Stimulated activated CD8-positive, alpha-beta memory T cell treated with anti-CD3 and anti-CD28 coated beads, Interleukin-15, amount 100 ng/mL, for 1 hour (primary cell): Measurements from ENCODE around the gene STBD1.
"Not testable (repeated sequence)": the region's sequence is repeated elsewhere in the genome, so short reads cannot be mapped to it uniquely, and the experiment has no call there.

Source experiments
- DNase-seq: peaks from one replicate; pipeline ENCODE4 v3.0.0-alpha.2; 2020; ENCODE audit warnings: low read depth

The STBD1 gene

DNA sequence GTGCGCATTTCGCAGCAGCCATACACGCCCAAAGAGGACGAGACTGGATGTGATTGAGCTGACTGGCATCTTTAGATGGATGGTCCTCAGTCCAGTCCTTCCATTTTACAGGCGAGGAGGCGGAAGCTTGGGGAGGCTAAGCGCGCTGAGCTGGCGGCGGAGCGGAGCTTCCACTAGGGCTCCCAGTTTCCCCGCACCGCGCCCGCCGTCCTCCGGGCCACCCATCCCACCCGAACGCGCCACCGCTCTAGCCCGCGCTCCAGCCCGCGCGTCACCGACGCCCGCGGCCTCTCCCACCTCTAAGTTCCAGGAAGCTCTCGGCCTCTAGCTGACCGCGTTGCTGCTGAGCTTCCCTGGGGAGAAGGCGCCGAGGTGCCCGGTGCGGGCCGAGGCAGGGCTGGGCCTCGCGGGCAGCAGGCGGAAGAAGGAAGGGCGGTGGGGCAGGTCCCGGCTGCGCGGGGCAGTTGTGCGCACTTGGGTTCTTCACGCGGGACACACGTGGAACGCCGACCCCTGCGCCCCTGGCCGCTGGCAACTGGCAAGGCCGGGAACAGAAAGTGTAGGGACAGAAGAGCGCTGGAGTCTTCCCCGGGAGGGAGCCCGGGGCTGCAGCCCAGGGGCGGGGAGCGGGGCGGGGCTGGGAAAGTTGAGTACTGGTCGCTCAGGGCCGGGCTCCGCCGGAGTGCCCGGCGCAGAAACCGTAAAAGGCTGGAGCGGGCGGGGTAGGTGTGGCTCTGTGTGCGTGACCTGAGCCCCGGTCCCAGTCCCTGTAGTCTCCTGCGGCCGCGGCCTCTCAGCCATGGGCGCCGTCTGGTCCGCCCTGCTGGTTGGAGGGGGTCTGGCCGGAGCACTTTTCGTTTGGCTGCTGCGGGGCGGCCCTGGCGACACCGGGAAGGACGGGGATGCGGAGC, at the start of gene STBD1:
STBD1 (plus strand) TSS at position 763 of the 911 bp plus-strand sequence; CDS start at position 800, 37 bp downstream.
- no peak for DNase-seq

DNA sequence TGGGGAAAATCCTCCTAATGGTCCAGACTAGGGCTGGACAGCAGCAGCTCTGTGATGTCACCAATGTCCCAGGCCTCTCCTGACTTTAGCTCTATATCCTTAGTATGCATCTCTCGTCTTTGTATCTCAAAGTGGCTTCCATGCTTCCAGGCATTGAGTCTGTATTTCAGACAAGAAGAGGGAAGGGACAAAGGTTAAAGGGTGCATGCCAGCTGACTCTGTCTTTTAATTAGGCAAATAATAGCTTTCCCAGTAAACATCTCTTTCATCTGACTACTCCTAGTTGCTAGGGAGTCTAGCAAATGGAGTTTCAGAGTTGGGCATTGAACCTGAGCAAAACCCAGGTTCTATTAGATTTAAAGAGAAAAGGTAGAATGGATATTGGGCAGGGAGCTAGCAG, 49.6 kb upstream of the STBD1 start:
- no peak for DNase-seq

DNA sequence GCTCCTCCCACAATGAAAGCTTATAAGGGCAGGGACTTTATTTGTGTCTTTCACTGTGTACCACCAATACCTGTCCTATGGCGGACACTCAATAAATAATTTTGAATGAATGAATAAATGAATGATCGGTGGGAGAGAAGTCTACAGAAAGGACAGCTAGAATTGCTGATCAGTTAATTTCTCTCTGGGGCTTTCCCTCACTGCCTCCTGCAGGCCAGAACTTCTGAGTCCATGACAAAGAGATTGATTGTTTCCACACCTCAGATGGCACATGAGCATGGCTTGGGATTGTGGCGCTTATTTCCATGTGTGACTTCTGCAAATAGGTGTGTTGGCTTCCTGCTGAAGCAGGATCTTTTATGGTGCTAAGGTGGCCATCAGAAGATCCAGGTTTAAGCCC, 48.7 kb upstream of the STBD1 start:
- no peak for DNase-seq

DNA sequence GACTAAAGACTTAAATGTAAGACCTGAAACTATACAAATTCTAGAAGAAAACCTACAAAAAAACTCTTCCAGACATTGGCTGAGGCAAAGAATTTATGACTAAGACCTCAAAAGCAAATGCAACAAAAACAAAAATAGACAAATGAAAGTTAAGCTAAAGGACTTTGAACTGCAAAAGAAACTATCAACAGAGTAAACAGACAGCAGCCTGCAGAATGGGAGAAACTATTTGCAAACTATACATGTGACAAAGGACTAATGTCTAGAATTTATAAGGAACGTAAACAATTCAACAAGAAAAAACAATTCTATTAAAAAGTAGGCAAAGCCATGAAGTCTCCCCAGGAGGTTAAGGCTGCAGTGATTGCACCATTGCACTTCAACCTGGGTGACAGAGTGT, 46.0 kb upstream of the STBD1 start:
- no peak for DNase-seq

DNA sequence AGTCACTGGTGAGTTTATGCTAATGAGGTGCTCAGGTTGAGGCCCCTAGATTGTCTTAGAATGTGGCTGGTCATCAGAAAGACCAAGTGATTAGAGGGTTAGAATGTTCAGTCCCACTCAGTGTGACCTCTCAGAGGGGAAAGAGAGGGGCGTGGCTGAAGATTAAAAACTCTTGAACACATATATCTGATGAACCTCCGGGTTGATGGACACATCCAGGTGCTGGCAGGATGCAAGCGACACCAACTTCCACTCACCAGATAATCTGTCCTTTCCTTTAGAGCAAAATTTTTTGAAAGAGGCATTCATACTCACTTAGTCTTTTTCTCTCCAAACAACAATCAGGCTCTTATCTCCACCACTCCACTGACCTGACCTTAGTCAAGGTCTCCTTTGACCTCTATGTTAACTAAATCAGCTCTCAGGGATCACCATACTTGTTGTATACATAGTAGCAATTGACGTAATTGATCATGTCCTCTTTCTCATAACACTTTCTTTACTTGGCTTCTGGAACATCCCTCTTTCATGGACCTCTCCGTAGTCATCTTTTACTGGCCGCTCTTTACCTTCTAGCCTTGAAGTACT, 40.8 kb upstream of the STBD1 start:
- DNase-seq, result no peak

DNA sequence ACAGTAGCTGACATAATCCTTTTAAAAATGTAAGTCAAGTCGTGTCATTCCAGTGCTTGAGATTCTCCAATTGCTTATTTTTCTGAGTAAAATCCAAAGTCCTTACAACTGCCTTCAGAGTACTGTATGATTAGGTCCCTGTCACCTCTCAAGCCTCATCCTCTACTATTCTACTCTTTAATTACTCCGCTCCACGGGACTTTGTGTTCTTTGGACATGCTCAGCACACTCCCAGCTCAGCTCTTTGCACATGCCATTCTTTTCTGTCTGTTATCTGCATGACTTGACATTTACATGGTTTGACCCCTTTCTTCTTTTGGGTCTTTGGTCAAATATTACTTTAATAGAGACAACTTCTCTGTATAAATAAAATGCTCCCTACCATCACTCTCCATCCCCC, 39.9 kb upstream of the STBD1 start:
- DNase-seq, result no peak

DNA sequence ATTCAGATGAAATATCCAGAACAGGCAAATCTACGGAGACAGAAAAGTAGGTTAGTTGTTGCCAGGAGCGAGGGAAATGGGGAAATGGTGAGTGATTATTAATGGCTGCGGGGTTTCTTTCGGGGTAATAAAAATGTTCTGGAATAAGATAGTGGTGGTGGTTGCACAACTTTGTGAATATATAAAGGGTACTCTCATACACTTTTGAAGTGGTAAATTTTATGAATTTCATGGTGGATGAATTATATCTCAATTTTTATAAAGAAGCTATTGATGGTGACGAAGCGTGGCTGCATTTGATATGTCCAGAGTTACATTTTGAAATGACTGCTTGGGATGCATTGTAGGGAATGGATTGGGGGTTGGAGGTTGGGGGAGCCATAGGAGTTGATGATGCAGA, 38.7 kb upstream of the STBD1 start:
- no peak for DNase-seq

DNA sequence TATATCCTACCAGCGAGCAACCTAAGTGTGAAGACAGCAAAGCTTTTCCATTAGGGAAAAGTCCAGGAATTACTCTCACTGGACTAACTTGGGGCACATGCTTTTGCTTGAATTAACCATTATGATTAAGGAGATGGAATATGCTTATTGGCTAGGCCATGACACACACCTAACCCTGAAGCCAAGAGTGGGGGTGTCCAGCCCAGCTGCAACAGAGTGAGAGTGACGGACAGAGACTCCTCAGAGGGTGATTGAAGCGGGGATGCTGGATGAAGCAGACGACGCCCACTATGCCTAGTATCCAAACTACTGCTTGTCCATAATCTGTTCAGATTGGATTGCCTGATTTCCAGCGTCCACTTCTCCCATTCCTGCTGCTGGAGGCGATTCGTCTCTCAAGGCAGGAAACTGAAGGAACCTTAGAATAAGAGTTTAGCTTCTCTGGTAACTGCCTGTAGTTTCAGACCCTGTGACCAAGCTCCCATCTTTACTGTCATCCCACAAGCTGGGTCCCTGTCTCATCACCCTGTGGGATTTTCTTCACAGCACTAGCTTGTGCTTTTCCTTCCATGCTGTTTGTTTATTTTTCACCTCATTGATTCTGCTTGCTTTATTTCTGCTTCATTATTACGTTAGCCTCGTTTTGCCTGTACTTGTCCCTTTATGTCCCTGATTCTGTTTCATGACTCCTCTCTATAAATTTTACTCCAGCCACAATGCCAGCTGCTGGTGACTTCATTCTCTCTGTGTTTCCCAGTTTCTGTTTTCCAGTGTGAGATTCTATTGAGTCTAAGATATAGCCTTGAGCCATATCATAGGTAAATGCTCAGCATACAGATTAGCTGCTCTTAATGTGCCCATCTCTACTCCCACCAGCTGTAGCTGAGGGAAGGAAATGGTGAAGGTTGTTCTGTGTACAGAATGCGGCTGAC, 36.0 kb upstream of the STBD1 start:
- DNase-seq, result no peak

DNA sequence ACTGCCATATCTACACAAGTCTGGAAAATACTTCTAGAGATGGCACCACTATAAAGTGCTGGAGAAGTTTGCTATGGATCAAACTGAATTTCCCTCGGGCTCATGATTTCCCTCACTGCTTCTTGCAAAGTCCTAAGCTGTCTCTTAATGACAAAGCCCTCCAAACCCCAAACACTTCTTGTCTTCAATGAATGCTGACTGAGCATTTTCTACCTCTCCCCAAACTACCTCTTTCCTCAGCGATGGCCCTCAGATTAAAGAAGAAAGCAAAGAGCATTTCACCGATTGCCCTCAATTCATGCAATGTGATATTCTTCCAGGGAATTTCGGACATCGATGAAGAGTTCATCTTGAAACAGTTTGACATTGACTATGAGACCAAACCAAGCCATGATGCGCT, 35.3 kb upstream of the STBD1 start:
- DNase-seq, result no peak

DNA sequence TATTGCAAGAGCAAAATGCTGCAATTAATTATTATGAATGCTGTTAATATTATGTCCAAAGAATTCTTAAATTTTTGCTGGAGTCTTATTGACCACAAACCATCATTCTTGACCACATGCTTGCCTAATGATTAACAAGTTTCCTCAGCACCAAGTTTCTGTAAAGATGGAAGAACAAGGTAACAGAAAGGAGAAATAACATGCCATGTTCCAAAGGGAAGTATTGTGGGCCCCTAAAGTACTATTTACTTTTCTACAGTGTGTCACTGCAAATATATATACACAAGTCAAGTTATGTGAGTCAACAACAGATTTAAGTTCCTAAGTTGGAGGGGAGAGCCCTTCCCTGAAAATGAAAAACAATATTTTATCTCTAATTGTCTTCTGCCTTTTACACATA, 34.5 kb upstream of the STBD1 start:
- DNase-seq, result no peak

DNA sequence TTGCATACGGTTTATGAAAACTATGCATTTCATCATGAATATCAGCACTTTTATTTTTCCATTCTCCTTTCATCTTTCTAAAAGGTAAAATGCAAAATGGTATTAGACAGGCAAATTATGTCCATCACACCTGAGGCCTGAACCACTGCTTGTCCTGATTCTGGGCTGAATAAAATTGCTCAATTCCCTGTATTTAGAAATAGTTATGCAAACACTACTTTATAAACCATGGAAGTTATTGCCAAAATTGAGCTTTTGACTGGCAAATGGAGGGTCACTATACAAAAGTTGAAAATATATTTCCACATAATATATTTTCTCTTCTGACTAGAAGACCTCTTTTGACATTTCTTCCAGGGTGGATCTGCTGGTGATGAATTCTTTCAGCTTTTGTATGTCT, 34.0 kb upstream of the STBD1 start:
- DNase-seq, result no peak

DNA sequence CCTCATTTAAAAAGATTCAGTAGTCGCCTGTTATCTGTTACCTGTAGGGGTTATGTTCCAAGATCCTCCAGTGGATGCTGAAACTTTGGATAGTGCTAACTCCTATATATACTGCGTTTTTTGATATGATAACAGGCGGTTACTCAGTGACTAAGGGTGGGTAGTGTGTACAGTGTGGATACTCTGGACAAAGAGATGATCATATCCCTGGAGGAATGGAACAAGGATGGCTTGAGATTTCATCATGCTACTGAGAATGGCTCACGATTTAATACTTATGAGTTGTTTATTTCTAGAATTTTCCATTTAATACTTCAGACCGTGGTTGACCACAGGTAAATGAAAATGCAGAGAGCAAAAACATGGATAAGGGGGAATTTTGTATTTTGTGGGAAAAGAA, 33.5 kb upstream of the STBD1 start:
- DNase-seq, result no peak

DNA sequence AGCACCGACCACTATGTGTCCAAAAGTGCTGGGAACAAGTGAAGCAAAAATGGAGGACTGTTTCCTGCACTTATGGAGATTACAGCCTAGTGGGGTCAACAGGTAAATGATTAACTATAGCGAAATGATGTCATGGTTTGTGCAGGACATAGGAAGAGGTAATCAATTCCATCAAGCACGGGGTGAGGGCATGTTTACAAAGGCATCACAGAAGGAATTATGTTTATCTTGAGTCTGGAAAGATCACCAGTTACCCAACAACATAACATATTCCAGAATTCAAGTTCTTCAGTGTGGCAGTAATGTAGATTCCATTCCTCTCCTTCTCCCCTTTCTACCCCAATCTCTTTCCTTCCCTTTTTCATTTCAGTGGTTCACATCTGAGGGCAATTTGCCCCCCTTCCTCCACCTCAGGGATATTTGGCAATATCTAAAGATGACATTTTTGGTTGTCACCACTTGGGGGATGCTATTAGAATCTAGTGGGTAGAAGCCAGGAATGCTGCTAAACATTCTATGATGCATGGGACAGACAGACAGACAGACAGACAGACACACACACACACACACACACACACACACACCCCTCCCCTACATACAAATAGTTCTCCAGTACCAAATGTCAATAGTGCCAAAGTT, 30.9 kb upstream of the STBD1 start:
- DNase-seq, result no peak

DNA sequence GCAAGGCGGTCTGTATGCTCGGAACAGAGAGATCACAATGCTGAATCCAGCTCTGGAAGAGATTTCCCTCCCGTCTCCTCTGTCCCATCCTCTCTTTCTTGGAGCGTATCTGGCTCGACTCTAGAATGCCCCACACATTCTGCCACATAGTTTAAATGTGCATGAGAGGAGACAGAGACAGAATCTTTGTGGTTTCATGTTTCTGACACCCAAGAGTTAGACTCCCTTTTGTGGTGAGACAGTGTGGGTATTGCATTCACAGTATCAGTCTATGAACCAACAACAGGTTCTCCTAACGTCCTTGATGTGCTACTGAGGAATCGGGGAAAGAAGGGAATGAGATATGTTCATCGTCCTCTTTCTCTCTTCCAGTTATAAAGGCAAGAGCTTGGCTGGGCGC, 29.7 kb upstream of the STBD1 start:
- no peak for DNase-seq

DNA sequence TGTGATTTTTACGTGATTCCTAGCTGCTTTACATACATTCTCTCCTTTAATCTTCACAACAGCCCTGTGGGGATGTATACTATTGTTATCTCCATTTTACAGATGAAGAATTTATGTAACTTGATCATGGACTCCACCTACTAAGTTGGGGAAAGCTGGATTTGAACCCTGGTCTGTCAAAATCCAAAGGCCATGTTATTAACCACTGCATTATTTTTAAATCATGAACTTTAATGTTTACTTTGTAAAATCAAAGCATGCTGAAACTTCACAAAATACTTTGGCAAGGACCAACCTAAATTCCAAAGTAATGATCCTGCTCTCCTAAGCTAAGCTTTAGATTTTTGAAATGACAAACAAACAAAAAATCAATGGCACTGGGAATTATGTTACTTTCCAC, 28.9 kb upstream of the STBD1 start:
- DNase-seq, result no peak

DNA sequence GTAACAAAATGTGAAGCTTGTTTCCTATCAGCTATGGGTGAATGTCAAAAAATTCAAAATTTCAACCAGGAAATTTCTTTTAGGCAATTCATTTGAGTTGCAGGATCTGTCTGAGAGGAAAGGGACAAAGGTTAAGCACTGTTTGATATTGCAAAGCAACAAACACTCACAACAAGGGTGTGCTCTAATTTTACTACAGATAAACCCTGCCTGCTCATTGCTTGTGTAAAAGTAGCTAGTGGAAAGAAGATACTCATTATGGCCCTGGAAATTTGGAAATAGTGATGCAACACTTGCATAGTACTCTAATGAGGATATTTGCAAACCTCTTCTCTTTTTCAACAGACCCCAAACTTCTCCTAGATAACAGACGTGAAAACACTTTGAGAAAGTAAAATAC, 27.9 kb upstream of the STBD1 start:
- DNase-seq, result no peak

DNA sequence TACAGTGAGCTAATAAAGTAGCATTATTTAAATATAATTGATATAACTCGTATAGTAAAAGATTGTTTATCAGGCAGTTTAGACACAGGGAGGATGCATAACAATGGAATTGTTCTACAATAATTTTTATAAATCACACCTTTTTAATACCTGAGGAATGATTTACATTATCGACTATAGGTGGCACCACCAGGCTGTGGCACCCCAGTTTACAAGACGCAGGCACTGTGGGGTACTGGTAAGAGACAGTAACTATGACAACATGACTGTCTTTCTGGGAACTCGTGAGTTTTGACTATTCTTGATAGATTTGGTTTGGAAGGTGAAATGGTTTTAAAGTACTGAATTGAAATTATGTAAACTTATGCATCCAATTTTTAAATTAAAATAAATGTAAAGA, 27.1 kb upstream of the STBD1 start:
- DNase-seq, result no peak

DNA sequence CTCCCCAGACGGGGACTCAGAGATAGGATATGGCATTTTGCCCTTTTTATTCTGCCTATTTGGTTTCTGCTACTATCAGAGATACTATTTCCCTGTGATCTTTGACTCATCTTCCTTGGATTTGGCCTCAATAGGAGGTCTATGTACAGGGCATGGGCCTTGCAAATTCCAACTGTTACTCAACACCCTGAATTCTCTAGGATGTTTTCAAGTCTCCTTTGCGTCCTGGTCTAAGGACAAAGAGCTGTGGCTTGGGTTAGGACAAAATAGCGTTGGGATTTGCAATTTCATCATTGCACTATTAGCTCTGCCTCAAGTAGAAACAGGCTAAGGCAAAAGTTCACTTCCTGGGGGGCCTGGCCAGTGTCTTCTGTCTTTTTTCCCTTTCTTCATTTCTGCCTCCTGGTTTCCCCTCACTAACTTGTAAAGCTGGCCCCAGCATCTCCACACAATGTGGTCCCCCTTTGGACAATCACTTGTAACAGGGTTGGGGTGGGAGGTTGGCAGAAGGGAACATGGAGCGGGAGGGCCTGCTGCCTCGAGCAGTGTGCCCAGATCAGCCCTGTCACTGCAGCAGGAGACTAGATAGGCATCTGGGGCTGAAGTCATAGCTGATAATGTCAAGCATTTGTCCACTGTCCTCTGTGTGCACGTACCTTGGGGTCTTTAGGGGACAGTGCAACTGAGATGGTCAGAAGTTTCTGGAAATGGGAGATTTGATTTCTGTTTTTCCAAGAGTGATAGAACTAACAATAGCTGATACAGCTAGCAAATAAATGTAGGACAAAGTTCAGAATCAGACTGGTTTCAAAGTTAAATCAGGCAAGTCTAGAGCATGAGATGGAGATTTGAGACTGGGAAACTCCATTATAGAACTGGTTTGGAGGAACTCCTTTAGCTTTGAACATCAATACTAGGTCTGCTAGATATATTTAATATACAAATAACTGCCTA, 25.8 kb upstream of the STBD1 start:
- no peak for DNase-seq

DNA sequence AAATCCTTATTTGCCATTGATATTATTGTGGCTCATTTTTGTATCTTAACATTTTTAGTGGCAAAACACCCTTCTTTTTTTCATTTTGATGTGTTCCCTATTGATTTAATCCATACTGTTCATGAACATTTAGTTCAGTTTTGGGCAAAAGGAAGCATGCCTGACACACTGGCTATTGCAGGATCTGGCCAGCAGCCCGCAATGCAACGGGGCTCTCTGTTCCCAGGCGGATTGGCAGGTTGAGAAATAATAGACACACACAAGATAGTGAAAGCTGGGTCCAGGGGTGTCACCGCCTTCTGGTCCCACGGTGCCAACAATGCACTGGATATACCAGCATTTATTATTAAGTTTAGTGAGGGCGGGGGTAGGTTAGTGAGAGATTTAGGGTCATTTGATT, 24.9 kb upstream of the STBD1 start:
- DNase-seq, result not testable (repeated sequence)

DNA sequence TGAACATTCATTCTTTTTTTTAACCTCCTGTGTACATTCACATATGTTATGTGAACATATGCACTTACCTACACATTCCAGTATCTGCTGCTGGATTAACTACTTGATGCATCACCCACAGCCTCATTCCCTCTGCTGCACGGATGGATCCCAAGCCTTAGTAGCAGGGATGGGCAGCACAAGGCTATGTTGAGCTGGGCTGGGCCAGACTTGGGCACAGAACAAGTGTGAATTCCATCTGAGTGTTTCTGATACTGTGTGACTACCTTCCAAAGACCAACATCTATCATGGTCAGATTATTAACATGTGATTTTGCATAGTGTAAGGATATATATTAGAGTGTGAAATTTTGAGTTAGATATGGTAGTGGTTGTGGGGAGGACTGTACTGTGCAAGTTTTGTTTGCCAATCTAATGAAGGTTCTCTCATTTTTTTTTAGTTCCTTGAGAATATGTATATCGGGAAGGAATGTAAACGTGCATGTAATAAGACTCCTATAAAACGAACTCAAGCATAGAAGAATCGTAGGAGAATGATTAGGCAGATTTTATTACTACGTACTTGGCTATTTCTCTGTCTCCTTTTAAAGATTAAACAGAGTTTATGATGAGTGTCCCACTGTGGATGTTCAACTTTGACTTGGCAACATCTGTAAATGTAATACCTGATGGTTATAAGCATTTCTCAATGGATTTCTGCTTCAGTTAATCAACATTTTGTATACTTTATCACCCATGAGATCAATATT, 23.4 kb upstream of the STBD1 start:
- DNase-seq, result no peak
